Right renal pelvis (tissue), 4 donors: ENCODE measurements around the gene ABI1. TPM values are rescaled to one million over a fixed set of nuclear protein-coding genes. Genes with fewer than 3 reads are reported as not detected.

Experiments
- DNase-seq, 4 donors: peaks; one replicate each; pipeline ENCODE4 v3.0.0-alpha.2; 2013; ENCODE audit warnings: low read depth in 4 of 4, low spot score in 3 of 4, missing footprints in 1 of 4
- polyA plus RNA-seq, 4 donors: library from polyadenylated mRNA; unstranded; fragments of 120-200 nt; gene quantifications; one replicate each; pipeline ENCODE4 v1.2.1, GENCODE V29; 2013; ENCODE audit not compliant: insufficient read length in 4 of 4

ABI1 gene
- polyA plus RNA-seq, 4 donors: 64.3 to 74.3 (median 72.3) TPM

GRCh38 chr10:26725837-26726727 lies 134.7 kb downstream of the ABI1 start:
- peak in 3 of 4 donors; percentile 17 to 47 (median 20) for DNase-seq

- DNase-seq: no peak
Observed at GRCh38 chr10:26723016-26723415, 137.7 kb downstream of the ABI1 start.

- DNase-seq: no peak
Observed at GRCh38 chr10:26721561-26721960, 139.2 kb downstream of the ABI1 start.

GRCh38 chr10:26717476-26717875 lies 143.3 kb downstream of the ABI1 start:
- DNase-seq: no peak

- DNase-seq: no peak
Observed at GRCh38 chr10:26715137-26715487, 145.6 kb downstream of the ABI1 start.

- no peak for DNase-seq
Observed at GRCh38 chr10:26714415-26715136, 146.2 kb downstream of the ABI1 start.

- no peak for DNase-seq
Observed at GRCh38 chr10:26711324-26711723, 149.4 kb downstream of the ABI1 start.

GRCh38 chr10:26706936-26707335 lies 153.8 kb downstream of the ABI1 start:
- DNase-seq: no peak

GRCh38 chr10:26706206-26706605 lies 154.6 kb downstream of the ABI1 start:
- no peak for DNase-seq

GRCh38 chr10:26703974-26704373 lies 156.8 kb downstream of the ABI1 start:
- DNase-seq: no peak

- no peak for DNase-seq
Observed at GRCh38 chr10:26703096-26703495, 157.7 kb downstream of the ABI1 start.

GRCh38 chr10:26700884-26701630 lies 159.7 kb downstream of the ABI1 start:
- no peak for DNase-seq

GRCh38 chr10:26699631-26700030 lies 161.1 kb downstream of the ABI1 start:
- DNase-seq: no peak

GRCh38 chr10:26698909-26699308 lies 161.8 kb downstream of the ABI1 start:
- DNase-seq: no peak

- no peak for DNase-seq
Observed at GRCh38 chr10:26697922-26698608, 162.7 kb downstream of the ABI1 start.

- peak; percentile 35 to 60 (median 42) for DNase-seq
Observed at GRCh38 chr10:26697163-26697921, 163.4 kb downstream of the ABI1 start, which contains the start of gene PDSS1. TSS of gene PDSS1 (plus strand) at chr10:26697701. CDS start at chr10:26697712, 11 bp downstream.

- DNase-seq: no peak
Observed at GRCh38 chr10:26696786-26697162, 164.0 kb downstream of the ABI1 start.
